Measurements from ENCODE around the gene TM9SF3.
A peak's percentile ranks its signal among the peaks of the same experiment; 100 is the strongest.

Gene TM9SF3

DNA sequence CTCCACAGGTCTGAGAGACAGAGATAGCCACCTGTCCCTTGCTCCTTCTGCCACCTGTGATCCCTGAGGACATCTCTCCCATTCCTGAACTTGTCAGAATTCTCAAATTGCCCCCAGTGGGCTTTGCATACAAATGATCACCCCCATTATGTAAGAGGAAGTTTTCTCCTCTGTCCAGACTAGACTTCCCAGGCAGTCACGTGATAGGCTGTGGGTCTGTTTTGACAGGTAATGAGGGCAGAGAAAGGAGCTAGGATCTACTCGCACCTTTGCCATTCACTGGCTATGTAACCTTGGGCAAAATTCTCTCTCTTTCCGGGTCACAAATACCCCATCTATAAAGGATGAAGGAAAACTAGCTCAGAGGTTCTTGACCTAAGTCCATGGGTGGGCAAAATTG is 21.4 kb upstream of the TM9SF3 start:
- no peak for DNase-seq
- in situ Hi-C loops (cut with HindIII; ENCODE audit: low pct_ligation_motif_present, low pct_unique_long_range_greater_than_20kb, low sequenced_read_pairs) = no loop called here

DNA sequence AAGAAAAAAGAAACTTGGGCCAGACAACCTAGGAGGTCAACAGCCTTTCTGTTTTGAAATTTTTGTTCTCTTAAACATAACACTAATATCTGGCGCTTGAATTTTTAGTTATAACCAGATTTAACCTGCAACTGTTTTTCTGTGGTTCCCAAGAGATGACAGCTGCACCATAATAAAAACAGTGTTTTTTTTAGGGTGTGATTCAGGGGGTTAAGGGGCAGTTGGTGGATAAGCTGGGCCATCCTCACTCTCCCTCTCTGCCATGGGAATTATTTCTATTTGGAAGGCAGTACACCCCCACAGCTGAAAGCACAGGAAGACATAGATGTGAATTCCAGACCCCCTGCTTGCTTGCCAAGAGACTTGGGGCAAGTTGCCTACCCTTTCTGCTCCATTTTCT is 20.1 kb upstream of the TM9SF3 start:
- DNase-seq = no peak
- in situ Hi-C loops (cut with HindIII; ENCODE audit: low pct_ligation_motif_present, low pct_unique_long_range_greater_than_20kb, low sequenced_read_pairs) = no loop called here

DNA sequence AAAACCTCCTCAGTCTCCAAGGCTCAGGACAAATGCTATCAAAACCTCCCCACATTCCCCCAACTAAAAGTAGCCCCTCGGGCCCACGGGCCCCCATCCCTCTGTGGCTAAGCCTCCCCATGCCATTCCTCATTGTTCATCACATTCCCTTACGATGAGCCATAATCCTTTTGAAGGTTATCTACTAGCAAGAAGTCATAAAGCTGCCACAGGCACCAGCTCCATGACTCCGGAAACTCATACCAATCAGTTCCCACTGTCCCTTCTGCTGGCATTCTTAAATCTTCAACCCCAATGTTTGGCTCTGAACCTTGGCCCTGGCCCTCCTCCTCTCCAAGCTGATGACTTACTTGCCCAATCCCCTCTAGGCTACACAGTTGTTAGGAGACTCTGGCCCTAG is 19.4 kb upstream of the TM9SF3 start:
- in situ Hi-C loops (cut with HindIII; ENCODE audit: low pct_ligation_motif_present, low pct_unique_long_range_greater_than_20kb, low sequenced_read_pairs) = no loop called here
- DNase-seq = peak; percentile 72

DNA sequence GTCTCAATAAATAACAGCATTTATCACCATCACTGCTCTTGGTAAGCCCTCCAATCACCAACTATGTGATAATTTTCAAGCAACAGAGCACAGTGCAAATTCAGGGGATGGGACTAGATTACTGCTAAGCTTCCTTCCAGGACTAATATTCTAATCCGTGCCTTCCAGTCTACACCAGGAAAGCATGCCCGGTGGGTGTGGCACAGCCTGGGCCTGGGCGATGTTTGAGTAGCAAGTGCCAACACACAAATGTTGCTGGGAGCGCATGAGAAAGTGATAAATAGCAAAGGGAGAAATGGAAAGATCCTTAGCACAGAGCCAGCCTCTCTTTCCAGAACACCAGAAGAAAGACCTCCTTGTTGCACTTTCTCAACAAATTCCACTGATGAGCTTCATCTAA is 13.5 kb upstream of the TM9SF3 start:
- in situ Hi-C loops (cut with HindIII; ENCODE audit: low pct_ligation_motif_present, low pct_unique_long_range_greater_than_20kb, low sequenced_read_pairs) = no loop called here
- DNase-seq = no peak

DNA sequence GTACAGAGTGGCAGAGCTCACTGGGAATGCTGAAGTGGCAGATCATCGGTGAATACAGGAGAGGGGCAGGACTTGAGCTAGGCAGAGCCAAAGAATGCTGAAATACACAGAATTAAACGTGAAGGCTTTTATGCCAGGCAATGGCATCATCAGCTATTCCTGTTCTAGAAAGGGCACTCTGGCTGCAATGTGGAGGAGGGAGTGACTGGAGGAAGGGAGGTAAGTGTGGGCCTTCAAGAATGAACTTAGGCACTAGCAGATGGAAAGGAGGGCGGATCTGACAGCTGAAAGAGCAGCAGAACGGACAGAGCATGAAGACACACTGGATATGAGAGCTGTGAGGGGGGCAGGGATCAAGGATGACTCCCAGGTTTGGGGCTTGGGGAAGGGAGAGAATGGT is 12.0 kb upstream of the TM9SF3 start:
- in situ Hi-C loops (cut with HindIII; ENCODE audit: low pct_ligation_motif_present, low pct_unique_long_range_greater_than_20kb, low sequenced_read_pairs) = no loop called here
- DNase-seq = no peak

DNA sequence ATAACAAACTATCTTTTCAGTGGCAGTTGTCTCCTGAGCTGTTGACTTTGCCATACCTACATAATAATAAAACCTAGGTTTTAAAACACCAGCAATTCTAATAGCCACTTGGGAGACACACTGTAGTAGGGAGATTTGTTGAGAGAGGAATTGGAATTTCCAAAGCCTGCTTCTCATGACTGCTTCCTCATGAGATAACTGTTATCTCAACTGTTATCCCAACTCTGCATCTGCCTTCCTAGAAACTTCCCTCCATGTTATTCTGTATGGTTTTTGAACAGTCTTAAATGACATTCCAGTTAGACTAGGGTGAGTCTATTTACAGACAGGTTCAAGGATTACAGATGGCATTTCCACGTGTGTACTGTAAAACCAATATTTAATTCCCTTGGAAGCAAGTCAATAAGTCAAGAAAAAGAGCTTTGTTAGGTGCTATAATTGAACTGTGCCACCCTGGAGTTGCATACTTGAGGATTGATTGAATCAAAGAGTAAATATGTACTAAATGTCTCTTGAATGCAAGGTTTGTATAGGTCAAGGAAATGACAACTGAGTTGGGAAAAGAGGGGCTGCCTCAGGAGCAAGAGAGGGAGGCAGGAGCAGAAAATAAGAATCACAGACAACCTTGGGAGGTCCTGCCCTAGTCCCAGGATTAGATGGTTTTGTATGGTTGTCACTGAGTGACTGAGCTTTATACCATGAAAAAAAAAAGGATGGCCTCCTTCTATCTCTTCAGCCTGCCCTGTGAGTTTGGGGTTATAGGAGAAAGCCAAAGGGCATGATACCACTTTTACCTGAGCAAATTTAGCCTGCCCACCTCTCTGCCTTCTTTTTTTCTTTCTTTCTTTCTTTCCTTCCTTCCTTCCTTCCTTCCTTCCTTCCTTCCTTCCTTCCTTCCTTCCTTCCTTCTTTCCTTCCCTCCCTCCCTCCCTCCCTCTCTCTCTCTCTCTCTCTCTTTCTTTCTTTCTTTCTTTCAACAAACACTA is 9.9 kb upstream of the TM9SF3 start:
- no peak for DNase-seq
- in situ Hi-C loops (cut with HindIII; ENCODE audit: low pct_ligation_motif_present, low pct_unique_long_range_greater_than_20kb, low sequenced_read_pairs) = no loop called here

DNA sequence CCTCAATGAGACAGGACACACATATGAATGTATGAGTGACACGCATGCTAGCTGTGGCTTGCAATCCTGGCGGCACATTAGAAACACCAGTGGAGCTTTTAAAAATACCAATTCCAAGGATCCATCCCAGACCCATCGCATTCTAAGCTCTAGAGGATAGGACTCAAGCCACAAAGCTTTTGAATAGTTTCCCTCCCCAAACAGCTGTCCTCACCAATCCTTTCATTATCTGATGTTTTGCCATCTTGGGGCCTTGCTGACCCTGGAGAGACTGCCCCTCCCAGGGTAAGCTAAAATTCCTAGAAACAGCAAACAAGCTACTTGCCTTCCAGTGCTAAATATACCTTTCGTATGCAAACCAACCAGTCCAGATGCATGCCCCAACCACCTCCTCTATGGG is 8.9 kb upstream of the TM9SF3 start:
- in situ Hi-C loops (cut with HindIII; ENCODE audit: low pct_ligation_motif_present, low pct_unique_long_range_greater_than_20kb, low sequenced_read_pairs) = no loop called here
- no peak for DNase-seq

DNA sequence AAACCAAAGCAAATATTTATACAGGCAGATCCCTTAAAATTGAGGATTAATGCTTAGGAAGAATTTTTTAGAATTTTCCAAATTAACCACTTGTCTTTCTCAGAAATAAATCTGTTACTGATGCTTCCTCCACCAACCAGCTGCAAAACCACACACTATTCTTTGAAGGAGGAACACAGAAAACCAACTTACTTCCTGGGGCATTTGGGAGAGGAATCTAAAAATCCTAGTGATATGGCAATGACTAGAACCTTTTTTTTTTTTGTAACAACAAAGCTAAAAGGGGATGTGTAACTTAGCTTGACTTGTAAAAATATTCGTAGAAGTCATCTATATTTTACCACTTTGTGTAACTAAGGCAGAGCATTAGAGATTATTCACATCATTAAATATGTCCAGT is 5.1 kb upstream of the TM9SF3 start:
- in situ Hi-C loops (cut with HindIII; ENCODE audit: low pct_ligation_motif_present, low pct_unique_long_range_greater_than_20kb, low sequenced_read_pairs) = no loop called here
- no peak for DNase-seq

DNA sequence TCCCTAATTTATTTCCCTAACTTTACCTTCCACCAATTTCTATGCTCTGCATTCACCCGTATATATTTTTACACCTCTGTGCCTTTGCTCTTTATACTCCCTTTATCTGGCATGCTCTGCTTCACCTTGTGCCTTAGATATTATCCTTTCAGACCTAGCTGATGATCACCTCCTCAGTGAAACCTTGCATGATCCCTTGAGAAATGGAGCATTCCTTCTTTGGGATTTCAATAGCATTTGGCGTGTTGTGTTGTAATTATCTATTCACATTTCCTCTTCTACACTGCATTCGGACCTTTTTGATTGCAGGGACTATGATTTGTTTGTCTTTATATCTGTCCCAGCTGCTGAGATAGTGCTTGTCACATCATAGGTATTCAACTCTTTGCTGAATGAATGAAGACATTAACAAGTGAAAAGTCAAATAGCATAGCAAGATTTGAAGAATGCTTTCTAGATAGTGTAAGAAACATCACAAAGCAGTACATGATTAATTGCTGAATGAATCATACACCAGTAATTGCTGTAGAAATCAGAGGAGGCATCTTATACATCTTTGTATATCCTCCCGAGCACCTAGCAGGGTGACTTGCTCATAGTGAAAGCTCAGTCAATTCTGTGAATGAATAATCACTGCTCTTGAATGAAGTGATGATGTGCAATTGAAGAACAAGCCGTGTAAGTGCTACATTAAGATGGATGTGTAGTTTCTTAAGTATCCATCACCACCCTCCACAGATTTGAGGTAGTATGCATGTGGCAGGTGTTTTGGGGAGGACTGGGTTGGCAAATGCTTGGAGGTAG is 2.0 kb upstream of the TM9SF3 start:
- peak; percentile 52 for DNase-seq
- in situ Hi-C loops (cut with HindIII; ENCODE audit: low pct_ligation_motif_present, low pct_unique_long_range_greater_than_20kb, low sequenced_read_pairs) = no loop called here

DNA sequence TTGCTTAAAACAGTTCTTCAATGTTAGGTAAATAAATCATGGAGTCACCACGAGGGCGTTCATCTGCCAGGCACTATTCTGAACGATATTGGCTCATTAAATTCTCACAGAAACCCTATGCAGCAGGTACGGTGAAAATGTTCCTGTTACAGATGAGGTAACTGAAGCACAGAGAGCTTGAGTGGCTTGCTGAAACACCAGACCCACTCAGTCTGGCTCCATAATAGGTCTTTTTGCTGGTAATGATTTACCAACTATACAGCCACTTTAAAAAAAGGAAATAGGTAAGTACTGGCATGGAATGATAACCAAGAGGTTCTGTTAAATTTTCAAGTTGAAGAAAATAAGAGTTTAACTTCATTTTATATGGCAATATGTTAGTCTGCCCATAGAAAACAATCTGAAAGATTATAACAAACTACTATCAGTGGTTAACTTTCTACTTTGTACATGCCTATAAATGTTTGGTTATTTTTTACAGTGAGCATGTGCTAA is 1.3 kb upstream of the TM9SF3 start:
- in situ Hi-C loops (cut with HindIII; ENCODE audit: low pct_ligation_motif_present, low pct_unique_long_range_greater_than_20kb, low sequenced_read_pairs) = no loop called here
- peak; percentile 66 for DNase-seq

DNA sequence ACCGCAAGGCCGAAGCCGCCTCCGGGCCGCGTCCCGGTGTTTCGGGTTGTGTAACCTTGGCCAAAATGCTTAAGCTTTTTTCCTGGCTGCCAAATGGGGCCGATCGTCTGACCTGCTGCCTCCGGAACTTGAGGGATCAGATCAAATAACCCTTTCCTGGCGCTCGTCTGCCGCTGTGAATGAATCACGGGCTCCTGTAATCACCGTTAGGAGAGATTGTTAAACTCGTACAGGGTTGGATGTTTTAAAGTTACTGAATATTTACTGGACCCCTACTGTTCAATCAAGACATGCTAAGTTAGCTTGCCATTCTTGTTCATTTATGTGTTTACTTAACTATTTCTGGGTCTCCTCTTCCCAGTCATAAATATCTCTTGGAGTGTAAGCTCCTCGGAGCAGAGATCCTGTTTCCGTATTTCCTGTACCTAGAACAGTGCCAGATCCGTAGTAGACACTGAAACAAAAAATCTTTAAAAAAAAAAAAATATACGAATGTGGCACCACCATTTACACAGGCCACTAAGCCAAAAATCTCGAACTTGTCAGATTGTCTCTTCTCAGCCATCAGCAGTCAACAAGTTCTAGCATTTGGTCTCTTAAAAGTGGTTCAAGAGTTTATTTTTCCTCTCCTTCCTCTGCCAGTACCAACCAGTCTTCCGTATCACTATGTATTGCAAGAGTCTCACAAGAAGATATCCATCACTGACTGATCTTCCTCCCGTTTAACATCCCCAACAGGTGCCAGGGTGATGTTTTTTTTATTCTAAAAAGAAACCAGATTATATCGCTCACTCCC is 650 bp upstream of the TM9SF3 start:
- DNase-seq = peak; percentile 73
- in situ Hi-C loops (cut with HindIII; ENCODE audit: low pct_ligation_motif_present, low pct_unique_long_range_greater_than_20kb, low sequenced_read_pairs) = no loop called here

DNA sequence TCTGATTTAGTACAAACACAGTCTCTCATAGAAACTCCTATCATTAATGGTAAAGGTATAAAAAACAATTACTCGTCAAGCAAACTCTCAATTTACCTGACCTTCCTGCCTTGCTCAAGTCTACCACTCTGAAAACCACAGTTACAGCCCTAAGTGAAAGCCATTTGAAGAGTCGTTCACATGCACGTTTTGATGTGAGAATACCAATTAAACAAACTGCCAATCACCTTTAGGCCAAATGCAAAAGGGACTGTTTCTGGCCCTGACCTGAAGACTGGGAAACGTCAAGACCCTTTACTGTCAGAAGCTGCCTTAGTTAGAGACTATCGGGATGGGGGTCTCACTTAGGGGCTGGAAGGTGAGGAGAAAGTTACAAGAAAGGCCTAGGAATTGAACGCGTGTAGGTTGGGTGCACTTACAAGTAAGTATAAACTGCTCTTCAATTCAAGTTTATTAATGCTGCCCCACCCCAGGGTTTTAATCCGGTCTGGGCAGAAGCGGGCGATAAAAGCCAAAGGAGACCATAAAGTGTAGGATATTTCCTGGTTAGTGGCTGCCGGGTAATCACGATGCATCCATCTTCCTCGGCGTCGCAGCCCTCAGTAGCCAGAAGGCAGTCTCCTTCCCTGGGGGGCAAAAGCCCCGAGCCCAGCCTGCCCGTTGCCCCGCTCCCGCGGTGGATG is 935 bp downstream of the TM9SF3 start:
- in situ Hi-C loops (cut with HindIII; ENCODE audit: low pct_ligation_motif_present, low pct_unique_long_range_greater_than_20kb, low sequenced_read_pairs) = no loop called here
- DNase-seq = peak; percentile 15

DNA sequence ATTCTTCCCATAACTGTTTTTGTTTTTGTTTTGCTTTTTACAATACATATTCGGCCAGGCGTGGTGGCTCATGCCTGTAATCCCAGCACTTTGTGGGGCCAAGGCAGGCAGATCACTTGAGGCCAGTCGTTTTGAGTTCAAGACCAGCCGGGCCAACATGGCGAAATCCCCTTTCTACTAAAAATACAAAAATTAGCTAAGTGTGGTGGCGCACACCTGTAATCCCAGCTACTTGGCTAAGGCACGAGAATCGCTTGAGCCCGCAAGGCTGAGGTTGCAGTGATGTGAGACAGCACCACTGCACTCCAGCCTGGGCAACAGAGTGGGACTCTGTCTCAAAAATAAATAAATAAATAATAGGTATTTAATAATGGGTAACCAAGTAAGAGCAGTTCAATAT is 2.3 kb downstream of the TM9SF3 start:
- no peak for DNase-seq
- in situ Hi-C loops (cut with HindIII; ENCODE audit: low pct_ligation_motif_present, low pct_unique_long_range_greater_than_20kb, low sequenced_read_pairs) = no loop called here

DNA sequence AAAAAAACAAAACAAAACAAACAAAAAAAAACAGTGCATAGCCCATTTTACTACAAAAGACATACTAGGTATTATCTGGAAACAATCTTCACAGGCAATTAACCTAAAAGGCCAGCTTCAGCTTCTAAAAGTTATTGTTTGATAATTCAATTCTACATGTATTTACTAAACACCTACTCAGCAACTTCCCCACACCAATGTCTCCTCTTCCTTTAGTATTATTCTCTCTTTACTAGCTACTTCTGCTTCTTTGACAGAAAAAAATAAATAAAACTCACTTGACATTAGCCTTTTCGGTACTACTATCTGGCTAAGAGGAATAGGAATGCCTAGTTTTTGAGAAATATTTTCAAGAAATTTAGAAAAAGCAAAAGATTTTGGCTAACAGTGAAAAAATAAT is 2.8 kb downstream of the TM9SF3 start:
- no peak for DNase-seq
- in situ Hi-C loops (cut with HindIII; ENCODE audit: low pct_ligation_motif_present, low pct_unique_long_range_greater_than_20kb, low sequenced_read_pairs) = no loop called here

DNA sequence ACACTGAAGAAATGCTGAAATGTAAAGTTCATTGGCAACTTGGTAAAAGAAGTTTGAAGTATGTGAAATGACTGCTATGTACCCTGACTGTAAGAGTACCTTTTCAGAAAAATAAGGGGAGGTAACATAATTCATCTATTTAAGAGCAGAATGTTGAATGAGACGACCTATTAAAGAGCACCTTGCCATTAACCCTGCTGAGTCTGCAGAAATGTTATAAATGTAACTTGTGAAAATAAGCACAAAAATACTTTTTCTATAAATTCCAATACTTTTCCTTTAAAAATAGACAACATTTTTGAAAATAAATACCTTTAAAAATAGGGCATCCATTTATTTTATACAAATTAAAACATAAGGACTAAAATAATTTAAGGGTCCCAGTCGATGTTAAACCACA is 7.7 kb downstream of the TM9SF3 start:
- DNase-seq = no peak
- in situ Hi-C loops (cut with HindIII; ENCODE audit: low pct_ligation_motif_present, low pct_unique_long_range_greater_than_20kb, low sequenced_read_pairs) = no loop called here

DNA sequence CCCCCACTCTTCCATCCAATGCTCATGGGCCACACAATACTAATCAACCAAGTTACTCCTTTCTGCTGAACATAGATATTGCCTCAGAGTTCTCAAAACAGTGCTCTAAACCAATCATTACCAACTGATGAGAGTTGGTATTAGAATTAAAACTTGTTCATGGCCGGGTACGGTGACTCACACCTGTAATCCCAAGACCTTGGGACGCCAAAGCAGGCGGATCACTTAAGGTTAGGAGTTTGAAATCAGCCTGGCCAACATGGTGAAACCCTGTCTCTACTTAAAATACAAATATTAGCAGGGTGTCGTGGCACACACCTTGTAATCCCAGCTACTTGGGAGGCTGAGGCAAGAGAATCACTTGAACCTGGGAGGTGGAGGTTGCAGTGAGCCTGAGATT is 8.2 kb downstream of the TM9SF3 start:
- no peak for DNase-seq
- in situ Hi-C loops (cut with HindIII; ENCODE audit: low pct_ligation_motif_present, low pct_unique_long_range_greater_than_20kb, low sequenced_read_pairs) = no loop called here

DNA sequence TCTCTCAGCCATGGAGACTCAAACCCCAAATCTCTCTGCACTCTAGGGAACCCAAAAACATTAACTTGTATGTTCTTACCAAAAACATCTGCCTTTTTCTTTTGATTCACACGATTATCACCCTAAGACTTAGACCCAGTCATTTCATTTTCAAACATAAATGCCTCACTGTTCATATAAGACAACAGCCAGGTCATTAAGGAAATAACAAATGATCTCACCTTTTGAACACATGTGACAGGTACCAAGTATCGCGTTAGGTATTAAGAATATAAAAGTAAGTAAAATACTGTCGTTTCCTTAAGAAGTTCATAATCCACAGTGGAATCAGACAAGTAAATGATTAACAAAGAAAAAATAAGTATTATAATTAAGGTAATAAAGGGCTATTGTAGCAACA is 8.8 kb downstream of the TM9SF3 start:
- in situ Hi-C loops (cut with HindIII; ENCODE audit: low pct_ligation_motif_present, low pct_unique_long_range_greater_than_20kb, low sequenced_read_pairs) = no loop called here
- no peak for DNase-seq

DNA sequence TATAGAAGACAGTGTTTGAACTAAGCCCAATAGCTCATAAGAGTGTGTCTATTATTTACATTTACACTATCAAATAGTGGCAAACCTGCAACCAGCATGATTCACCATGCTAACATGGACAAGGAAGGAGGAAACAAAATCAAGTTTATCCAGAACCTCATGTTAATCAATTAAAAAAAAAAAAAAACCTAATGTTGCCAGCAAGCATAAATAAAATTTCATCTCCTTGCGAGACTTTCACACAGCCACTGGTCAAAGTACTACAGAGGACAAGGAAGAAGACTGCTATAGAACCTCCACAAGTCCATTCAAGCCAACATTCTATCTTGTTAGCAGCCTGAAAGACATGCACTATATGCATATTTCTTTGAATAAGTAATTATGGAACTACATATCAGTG is 9.7 kb downstream of the TM9SF3 start:
- DNase-seq = no peak

More for the DNA sequence above, 9.7 kb downstream of the TM9SF3 start:
- in situ Hi-C loops (cut with HindIII; ENCODE audit: low pct_ligation_motif_present, low pct_unique_long_range_greater_than_20kb, low sequenced_read_pairs) = no loop called here

Measured in ACHN (cell line).